ENCODE measurements around the gene ABO.
"Not testable (repeated sequence)": the region's sequence is repeated elsewhere in the genome, so short reads cannot be mapped to it uniquely, and the experiment has no call there.

ABO gene

DNA sequence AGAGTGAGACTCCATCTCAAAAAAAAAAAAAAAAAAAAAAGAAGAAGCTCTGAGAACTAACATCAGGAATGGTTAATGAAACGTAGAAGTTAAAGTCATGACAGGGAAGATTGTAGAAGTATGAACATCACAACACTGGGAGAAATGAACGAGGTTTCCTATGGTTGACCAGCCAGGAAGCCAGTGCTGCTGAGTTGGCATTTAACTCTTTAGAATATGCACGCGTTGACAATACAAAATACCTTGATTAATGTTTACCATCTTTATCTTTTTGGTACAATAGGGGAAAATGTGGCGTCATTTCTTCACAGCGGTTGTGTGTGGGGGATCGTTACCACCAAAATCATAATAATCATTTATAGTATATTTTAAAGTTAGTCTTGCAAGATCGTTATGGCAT lies 32.0 kb downstream of the ABO start:
- DNase-seq (no peak), ATAC-seq (no peak)

GRCh38 chr9:133242241-133242640 lies 32.8 kb downstream of the ABO start:
- no peak for ATAC-seq
- no peak for DNase-seq

GRCh38 chr9:133239533-133240090 lies 35.4 kb downstream of the ABO start:
- ATAC-seq, result no peak

GRCh38 chr9:133238851-133239532 lies 36.0 kb downstream of the ABO start:
- ATAC-seq, result peak; percentile 81
- peak; percentile 81 for DNase-seq

More at GRCh38 chr9:133239533-133240090, 35.4 kb downstream of the ABO start:
- DNase-seq, result no peak

GRCh38 chr9:133238272-133238850 lies 36.6 kb downstream of the ABO start:
- ATAC-seq (peak; percentile 70), DNase-seq (peak; percentile 56)

- ATAC-seq, result no peak
- no peak for DNase-seq
Observed at GRCh38 chr9:133237035-133237731, 37.8 kb downstream of the ABO start.

DNA sequence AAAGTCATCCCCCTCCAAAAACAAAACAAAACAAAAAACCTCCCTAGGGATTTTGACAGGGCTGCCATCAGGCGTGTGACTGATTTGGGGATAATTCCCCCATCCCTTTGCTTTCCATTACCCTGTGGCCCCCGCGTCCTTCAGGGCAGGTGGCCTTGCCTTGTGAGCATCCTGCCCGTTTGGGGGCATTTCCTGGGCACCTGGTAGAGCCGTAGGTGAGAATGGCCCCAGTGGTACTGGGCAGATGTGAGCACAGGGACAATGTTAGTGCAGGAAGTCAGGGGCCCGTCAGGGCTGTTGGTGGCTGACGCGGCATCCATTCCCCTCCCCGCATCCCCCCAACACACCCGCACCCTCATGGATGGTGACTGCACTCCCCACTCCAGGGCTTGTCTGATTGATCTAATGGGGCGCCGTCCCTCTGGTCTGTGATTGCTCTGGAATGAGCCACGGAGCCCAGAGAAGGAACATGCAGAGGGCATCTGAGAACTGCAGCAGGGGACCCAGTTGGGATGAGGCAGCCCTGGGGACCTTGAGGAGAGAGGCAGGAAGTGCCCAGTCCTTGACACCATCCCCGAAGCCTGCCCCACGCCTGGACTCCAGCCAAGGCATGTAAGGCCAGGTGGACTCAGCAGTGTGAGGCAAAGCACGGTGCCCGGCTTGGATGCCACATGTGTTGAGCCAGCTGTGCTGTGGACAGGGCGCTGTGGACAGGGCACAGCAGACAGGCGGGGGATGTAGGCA lies 38.5 kb downstream of the ABO start:
- not testable (repeated sequence) for ATAC-seq, DNase-seq

GRCh38 chr9:133235549-133236222 lies 39.3 kb downstream of the ABO start:
- no peak for ATAC-seq
- no peak for DNase-seq

GRCh38 chr9:133234577-133235322 lies 40.3 kb downstream of the ABO start:
- no peak for ATAC-seq
- no peak for DNase-seq

- ATAC-seq (no peak), DNase-seq (no peak)
Observed at GRCh38 chr9:133233681-133234432, 41.1 kb downstream of the ABO start.

- DNase-seq, ATAC-seq: not testable (repeated sequence)
Observed at GRCh38 chr9:133231934-133232568, 43.0 kb downstream of the ABO start.

DNA sequence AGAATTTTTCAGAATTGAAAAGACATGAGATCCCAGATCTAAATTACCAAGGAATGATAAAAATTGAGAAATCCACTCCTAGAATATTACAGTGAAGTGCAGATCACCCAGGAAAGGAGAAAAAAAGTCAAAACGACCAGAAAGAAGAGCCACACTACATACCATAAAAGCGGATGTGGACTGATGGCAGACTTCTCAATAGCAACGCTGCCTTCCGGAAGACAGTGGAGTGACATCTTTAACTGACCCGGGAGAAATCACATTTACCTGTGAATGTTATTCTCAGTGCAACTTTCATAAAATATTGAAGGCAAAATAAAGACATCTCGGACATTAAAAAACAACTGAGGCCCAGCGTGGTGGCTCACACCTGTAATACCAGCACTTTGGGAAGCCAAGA lies 44.5 kb downstream of the ABO start:
- not testable (repeated sequence) for DNase-seq, ATAC-seq

- no peak for ATAC-seq
Observed at GRCh38 chr9:133230093-133230492, 44.9 kb downstream of the ABO start.

DNA sequence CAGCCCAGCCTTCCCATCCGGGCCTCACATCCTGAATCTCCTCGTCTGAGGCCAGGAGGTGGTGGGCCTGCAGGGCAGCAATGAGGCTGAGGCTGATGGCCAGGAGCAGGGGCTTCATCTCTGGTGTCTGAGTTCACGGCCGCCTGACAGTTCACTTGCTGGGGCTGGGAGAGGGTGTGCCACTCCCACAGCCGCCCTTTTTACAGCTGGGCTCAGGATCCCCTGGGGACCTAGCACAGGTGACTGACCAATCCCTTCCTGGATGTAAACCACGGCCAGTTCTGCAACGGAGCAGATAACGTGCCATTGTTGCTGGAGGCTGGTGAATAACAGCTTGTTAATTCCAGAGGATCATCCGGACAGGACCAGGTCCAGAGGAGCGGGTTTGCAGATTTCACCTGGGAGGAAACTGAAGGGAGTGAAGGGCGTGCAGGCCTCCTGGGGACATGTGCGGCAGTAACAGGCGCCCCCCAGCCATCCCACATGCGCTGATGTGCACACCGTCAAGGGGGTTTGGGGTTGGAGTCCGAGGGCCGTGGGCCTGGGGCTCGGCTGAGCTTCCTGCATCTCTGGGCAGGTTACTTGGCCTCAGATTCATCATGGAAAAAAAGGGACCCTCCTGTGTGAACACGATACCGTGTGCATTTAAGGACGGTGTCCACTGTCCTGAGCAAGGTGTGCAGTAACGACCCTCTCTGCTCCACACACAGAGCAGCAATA lies 46.4 kb downstream of the ABO start:
- ATAC-seq, DNase-seq: not testable (repeated sequence)

More at GRCh38 chr9:133230093-133230492, 44.9 kb downstream of the ABO start:
- DNase-seq, result no peak

GRCh38 chr9:133227996-133228395 lies 47.0 kb downstream of the ABO start:
- ATAC-seq, result not testable (repeated sequence)

DNA sequence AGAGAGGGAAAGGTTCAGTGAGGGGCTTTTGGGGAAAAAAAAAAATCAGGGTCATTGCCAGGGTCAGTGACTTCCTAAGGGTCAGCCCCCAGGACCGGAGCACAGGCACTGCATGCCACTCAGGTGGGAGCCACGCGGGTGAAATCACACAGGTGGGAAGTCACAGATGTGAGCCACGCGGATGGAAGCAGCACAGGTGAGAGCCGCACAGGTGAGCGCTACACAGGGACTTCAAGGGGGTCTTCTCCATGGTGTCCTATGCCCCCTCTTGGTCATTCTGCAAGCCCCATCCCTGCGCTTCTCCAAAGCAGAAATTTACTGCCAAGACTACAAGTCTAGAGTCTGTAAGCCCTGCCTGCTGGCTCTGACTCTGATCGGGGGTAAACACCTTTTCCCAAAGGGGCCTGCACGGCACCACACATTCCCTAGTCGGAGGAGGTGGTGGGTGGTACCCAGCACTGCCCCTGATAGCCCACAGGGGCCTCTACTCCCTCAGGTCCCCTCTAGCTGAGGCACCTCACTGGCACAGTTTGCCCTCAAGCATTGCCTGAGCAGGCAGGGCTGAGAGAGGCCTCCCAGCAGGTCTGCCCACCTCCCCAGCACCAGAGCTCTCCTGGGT lies 47.6 kb downstream of the ABO start:
- ATAC-seq (no peak), DNase-seq (no peak)

More at GRCh38 chr9:133227996-133228395, 47.0 kb downstream of the ABO start:
- not testable (repeated sequence) for DNase-seq

GRCh38 chr9:133226219-133227171 lies 48.5 kb downstream of the ABO start:
- DNase-seq (no peak), ATAC-seq (no peak)
